ENCODE data around the gene SLC14A1.

- TF ChIP-seq CTCF (IDR thresholded peaks at IDR 0.05) (no peak), EZH2 (IDR thresholded peaks at IDR 0.05; ENCODE audit: borderline replicate concordance, insufficient read depth, low read depth, low read length, poor library complexity, severe bottlenecking) (no peak)
Measured at GRCh38 chr18:45724601-45725000, 620 bp downstream of the SLC14A1 start.
